Kidney (tissue), 14 donors: ENCODE measurements around the gene KATNB1. TPM values are rescaled to one million over a fixed set of nuclear protein-coding genes. Genes with fewer than 3 reads are reported as not detected.

Experiments used
- DNase-seq, 5 donors: peaks; one replicate each; pipeline ENCODE4 v3.0.0-alpha.2; 2013 to 2020
- FAIRE-seq: peaks from 2 replicates; lab custom pipeline; 2012; peaks lifted over from hg19 to GRCh38; lab: Jason Lieb, UNC
- H3K27ac ChIP-seq, 2 donors: one replicate each; pipeline ENCODE4 v1.7.0; 2013; ENCODE audit warnings: low read depth in 2 of 2, low read length in 2 of 2, inconsistent platforms in 1 of 2
- H3K27me3 ChIP-seq: one replicate; pipeline ENCODE4 v1.7.1; 2013; ENCODE audit warnings: low read length, inconsistent platforms; ENCODE audit not compliant: control insufficient read depth, insufficient read depth
- H3K36me3 ChIP-seq, 3 donors: one replicate each; pipeline versions ENCODE4 v1.7.0 to v1.7.1; 2013; ENCODE audit warnings: low read length in 3 of 3, control low read depth in 1 of 3, inconsistent platforms in 1 of 3; ENCODE audit not compliant: insufficient read depth in 3 of 3, control insufficient read depth in 2 of 3
- H3K4me1 ChIP-seq, 3 donors: one replicate each; pipeline versions ENCODE4 v1.7.0 to v1.7.1; 2013; ENCODE audit warnings: low read length in 3 of 3, inconsistent platforms in 1 of 3, low read depth in 1 of 3; ENCODE audit not compliant: control insufficient read depth in 2 of 3, insufficient read depth in 2 of 3
- H3K4me3 ChIP-seq, 3 donors: one replicate each; pipeline versions ENCODE4 v1.7.0 to v1.8.1; 2013; ENCODE audit warnings: low read length in 3 of 3, control low read depth in 1 of 3, inconsistent platforms in 1 of 3
- H3K9ac ChIP-seq, 3 donors: one replicate each; pipeline versions ENCODE4 v1.7.0 to v1.7.1; 2013; ENCODE audit warnings: low read length in 3 of 3, control low read depth in 1 of 3, inconsistent platforms in 1 of 3
- H3K9me3 ChIP-seq, 3 donors: one replicate each; pipeline versions ENCODE4 v1.7.0 to v1.7.1; 2013; ENCODE audit warnings: low read length in 3 of 3, control low read depth in 1 of 3, inconsistent platforms in 1 of 3; ENCODE audit not compliant: control insufficient read depth in 2 of 3, insufficient read depth in 1 of 3
- CTCF ChIP-seq: IDR thresholded peaks from 3 replicates; pipeline ENCODE4 v1.5.1; 2012; ENCODE audit warnings: mild to moderate bottlenecking, moderate library complexity, borderline replicate concordance; ENCODE audit not compliant: insufficient read depth; ENCODE audit errors: extremely low read depth
- intact Hi-C: fragments of 100-400 bp; cut with DNase I; formaldehyde crosslinking; loops from one replicate; pipeline ENCODE4 v1.11.1; 2022
- microRNA-seq: library from miRNA; unstranded; fragments of <30 nt; microRNA quantifications from one replicate; pipeline ENCODE4 v1.2.0, GENCODE V29; 2020
- polyA plus RNA-seq: library from polyadenylated mRNA; stranded (reverse); fragments of 350-450 nt; fragmentation: Illumina TruSeq; extraction: RNeasy Lipid Tissue Mini Kit (QIAGEN cat#74804); gene quantifications from one replicate; pipeline ENCODE4 v1.2.3, GENCODE V29; 2014; ENCODE audit warnings: low read depth, low replicate concordance; ENCODE audit not compliant: insufficient read depth
- total RNA-seq: library from RNA; stranded (reverse); fragmentation: NEBNext Ultra II Directional; extraction: Animal tissue kit (Norgen Biotek cat#: 25700); gene quantifications from one replicate; pipeline ENCODE4 v1.2.1, GENCODE V29; 2021
- donor health status: control.
- donor health status: control.
- donor health status: control.
- donor health status: control.
- donor health status: control.
- donor health status: DM: yes; HTN: yes; CAD: no.
- donor health status: Normal renal cell carcinoma (clear cell type).

Gene KATNB1
- total and polyA plus RNA-seq, 2 donors from 2014 or later, result 13.9 to 14.5 TPM

DNA sequence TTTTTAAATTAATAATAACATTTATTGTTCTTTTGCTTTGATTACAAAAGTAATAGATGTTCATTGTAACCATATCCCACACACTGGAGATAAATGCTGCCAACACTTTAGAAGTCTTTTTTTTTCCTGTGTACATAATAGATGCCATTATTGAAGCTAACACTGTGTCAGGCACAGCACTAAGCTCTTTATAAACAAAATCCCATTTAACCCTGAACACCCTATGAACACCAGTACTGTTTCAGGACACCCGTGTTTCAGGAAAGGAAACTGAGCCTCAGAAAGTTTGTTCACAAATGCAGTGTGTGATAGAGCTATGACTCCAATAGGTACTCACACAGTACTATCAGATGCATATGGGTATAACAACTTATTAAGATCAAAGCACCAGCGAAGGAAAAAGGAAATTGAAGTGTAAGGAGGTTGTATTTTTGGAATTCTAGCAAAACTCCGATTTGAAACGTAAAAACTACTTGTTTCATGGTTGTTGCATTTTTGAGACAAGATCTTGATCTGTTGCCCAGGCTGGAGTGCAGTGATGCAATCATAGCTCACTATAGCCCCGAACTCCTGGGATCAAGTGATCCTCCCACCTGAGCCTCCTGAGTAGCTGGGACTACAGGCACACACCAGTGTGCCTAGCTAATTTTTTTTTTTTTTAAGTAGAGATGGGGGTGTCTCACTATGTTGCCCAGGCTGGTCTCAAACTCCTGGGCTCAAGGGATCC lies 68.7 kb downstream of the KATNB1 start:
- intact Hi-C loops, result no loop called here
- DNase-seq, result no peak
- no peak for TF ChIP-seq CTCF
- peak overlapping the region in 1 of 2 donors; percentile 95 for H3K27ac ChIP-seq
- peaks cover 8 to 45% (median 31%) of the 10 kb centered on the region in 3 donors for H3K4me1 ChIP-seq
- no peaks in the 10 kb centered on the region for H3K36me3 ChIP-seq
- H3K4me3 ChIP-seq, result no peak overlapping the region
- no peak for FAIRE-seq
- H3K9me3 ChIP-seq, result no peaks in the 10 kb centered on the region
- H3K27me3 ChIP-seq, result no peaks in the 10 kb centered on the region
- no peak overlapping the region for H3K9ac ChIP-seq

GRCh38 chr16:57805176-57805575 lies 69.6 kb downstream of the KATNB1 start:
- peaks cover 8 to 45% (median 34%) of the 10 kb centered on the region in 3 donors for H3K4me1 ChIP-seq
- intact Hi-C loops, result no loop called here

More at GRCh38 chr16:57805176-57805575, 69.6 kb downstream of the KATNB1 start:
- H3K27ac ChIP-seq, result peak overlapping the region; percentile 56 to 67
- H3K9me3 ChIP-seq, result no peaks in the 10 kb centered on the region
- H3K9ac ChIP-seq, result no peak overlapping the region
- TF ChIP-seq CTCF, result no peak
- DNase-seq, result no peak
- H3K4me3 ChIP-seq, result no peak overlapping the region
- no peak for FAIRE-seq
- H3K36me3 ChIP-seq, result no peaks in the 10 kb centered on the region
- H3K27me3 ChIP-seq, result no peaks in the 10 kb centered on the region

Small RNA genes within 50 kb of the gene (microRNA-seq; reads per million reads assigned to microRNA genes)
- not detected for gene MIR6772

Other genes starting within 250 kb of the KATNB1 start
- 63.7 TPM for gene DOK4, start 249.3 kb upstream of the KATNB1 start, total RNA-seq
- 57.2 TPM for gene DOK4, start 249.3 kb upstream of the KATNB1 start, polyA plus RNA-seq
- gene CCDC102A, start 199.2 kb upstream of the KATNB1 start, total RNA-seq, result 11.9 TPM
- 5.7 TPM for gene CCDC102A, start 199.2 kb upstream of the KATNB1 start, polyA plus RNA-seq
- gene ADGRG5, start 193.1 kb upstream of the KATNB1 start, total RNA-seq, result 2.2 TPM
- 0.15 TPM for gene ADGRG5, start 193.1 kb upstream of the KATNB1 start, polyA plus RNA-seq
- gene ADGRG1, start 107.1 kb upstream of the KATNB1 start, total RNA-seq, result 351 TPM
- gene ADGRG1, start 107.1 kb upstream of the KATNB1 start, polyA plus RNA-seq, result 188 TPM
- 1.8 TPM for gene ADGRG3, start 67.5 kb upstream of the KATNB1 start, total RNA-seq
- 0.17 TPM for gene ADGRG3, start 67.5 kb upstream of the KATNB1 start, polyA plus RNA-seq
- 3.2 TPM for gene DRC7, start 41.0 kb upstream of the KATNB1 start, total RNA-seq
- 1.8 TPM for gene DRC7, start 41.0 kb upstream of the KATNB1 start, polyA plus RNA-seq
- gene KIFC3, start 66.7 kb downstream of the KATNB1 start, total RNA-seq, result 109 TPM
- 74.9 TPM for gene KIFC3, start 66.7 kb downstream of the KATNB1 start, polyA plus RNA-seq
- gene CNGB1, start 235.4 kb downstream of the KATNB1 start, total RNA-seq, result not detected
- not detected for gene CNGB1, start 235.4 kb downstream of the KATNB1 start, polyA plus RNA-seq